ENCODE results near the gene TTC9B.
A peak's percentile ranks its signal among the peaks of the same experiment; 100 is the strongest.
"Not testable (repeated sequence)": the region's sequence is repeated elsewhere in the genome, so short reads cannot be mapped to it uniquely, and the experiment has no call there.

The TTC9B gene

GRCh38 chr19:40214936-40215335 is 3.2 kb downstream of the TTC9B start:
- DNase-seq (ENCODE audit: low spot score) = no peak

- DNase-seq (ENCODE audit: low spot score) = no peak
Measured at GRCh38 chr19:40213882-40214570, 4.2 kb downstream of the TTC9B start.

GRCh38 chr19:40213251-40213829 is 4.8 kb downstream of the TTC9B start:
- no peak for DNase-seq (ENCODE audit: low spot score)

- no peak for DNase-seq (ENCODE audit: low spot score)
Measured at GRCh38 chr19:40210889-40211288, 7.3 kb downstream of the TTC9B start.

- no peak for DNase-seq (ENCODE audit: low spot score)
Measured at GRCh38 chr19:40208602-40209001, 9.6 kb downstream of the TTC9B start.

GRCh38 chr19:40205760-40206159 is 12.4 kb downstream of the TTC9B start:
- DNase-seq (ENCODE audit: low spot score) = no peak

- no peak for DNase-seq (ENCODE audit: low spot score)
Measured at GRCh38 chr19:40204381-40204780, 13.8 kb downstream of the TTC9B start.

- DNase-seq (ENCODE audit: low spot score) = no peak
Measured at GRCh38 chr19:40200341-40201099, 17.7 kb downstream of the TTC9B start.

GRCh38 chr19:40198272-40198990 is 19.8 kb downstream of the TTC9B start:
- DNase-seq (ENCODE audit: low spot score) = no peak

- peak; percentile 42 for DNase-seq (ENCODE audit: low spot score)
Measured at GRCh38 chr19:40193587-40193849, 24.7 kb downstream of the TTC9B start.

GRCh38 chr19:40192758-40193586 is 25.2 kb downstream of the TTC9B start:
- no peak for DNase-seq (ENCODE audit: low spot score)

GRCh38 chr19:40191836-40192646 is 26.1 kb downstream of the TTC9B start:
- DNase-seq (ENCODE audit: low spot score) = peak; percentile 62

- DNase-seq (ENCODE audit: low spot score) = peak; percentile 94
Measured at GRCh38 chr19:40190891-40191835, 27.0 kb downstream of the TTC9B start, which contains the start of gene MAP3K10. TSS of gene MAP3K10 (plus strand) at chr19:40191426. CDS start at chr19:40192032, 606 bp downstream.

- no peak for DNase-seq (ENCODE audit: low spot score)
Measured at GRCh38 chr19:40184273-40184672, 33.9 kb downstream of the TTC9B start.

- no peak for DNase-seq (ENCODE audit: low spot score)
Measured at GRCh38 chr19:40178756-40179155, 39.4 kb downstream of the TTC9B start.

GRCh38 chr19:40177286-40178070 is 40.7 kb downstream of the TTC9B start:
- DNase-seq (ENCODE audit: low spot score) = no peak

GRCh38 chr19:40175820-40176219 is 42.4 kb downstream of the TTC9B start:
- no peak for DNase-seq (ENCODE audit: low spot score)

GRCh38 chr19:40174092-40174491 is 44.1 kb downstream of the TTC9B start:
- DNase-seq (ENCODE audit: low spot score) = no peak

GRCh38 chr19:40171293-40171692 is 46.9 kb downstream of the TTC9B start:
- not testable (repeated sequence) for DNase-seq (ENCODE audit: low spot score)
